Adrenal gland (tissue), 5 donors: ENCODE results near the gene ADGRF4.

Source experiments
- CTCF ChIP-seq, 6 experiments: fragments of 450-650 bp in 4 of 6; fragments of 200-600 bp in 2 of 6; sonication (generic) in 1 of 6; IDR thresholded peaks; 1 replicate in 5 of 6; 2 replicates in 1 of 6; pipeline versions ENCODE4 v1.5.1 to v1.8.0; 2016 to 2021; ENCODE audit warnings: antibody characterized with exemption in 6 of 6, mild to moderate bottlenecking in 2 of 6, moderate library complexity in 1 of 6
- POLR2A ChIP-seq, 2 donors: fragments of 450-650 bp; IDR thresholded peaks; one replicate each; pipeline ENCODE4 v1.6.1; 2017; ENCODE audit warnings: antibody characterized with exemption in 2 of 2, mild to moderate bottlenecking in 2 of 2, moderate library complexity in 1 of 2
- donor health status: DM: no; HTN: no; CAD: no.

DNA sequence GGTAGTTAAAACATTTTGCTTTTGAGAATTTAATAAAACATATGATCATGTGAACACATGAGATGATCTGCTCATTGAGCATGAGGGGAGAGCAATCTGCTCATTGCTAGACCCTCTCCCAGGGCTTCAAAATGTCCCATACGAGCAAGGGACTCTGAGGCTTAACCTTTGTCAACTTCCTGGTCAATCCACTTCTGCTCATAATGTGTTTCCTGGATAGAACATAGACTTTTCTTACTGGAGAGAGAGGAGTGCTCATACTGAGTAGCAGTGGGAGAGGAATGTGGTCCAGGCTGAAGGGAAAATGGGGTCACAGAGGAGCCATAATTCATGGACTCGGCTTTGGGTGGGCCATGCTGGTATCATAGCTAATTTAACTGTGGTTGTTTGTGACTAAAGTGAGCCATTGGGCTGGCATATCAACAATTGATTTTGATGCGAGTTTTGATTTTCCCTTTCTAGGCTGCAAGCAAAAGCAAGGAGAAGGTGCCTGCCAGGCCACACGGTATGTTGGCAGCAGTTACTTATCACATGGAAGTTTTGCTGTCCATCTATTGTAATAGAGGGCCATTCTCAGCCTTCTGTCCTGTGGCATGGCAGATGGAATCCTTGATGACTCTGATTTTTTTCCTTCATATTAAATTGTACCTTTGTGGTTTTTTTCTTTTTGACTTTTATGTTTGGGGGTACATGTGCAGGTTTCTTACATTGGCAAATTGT, 20.8 kb upstream of the ADGRF4 start:
- TF ChIP-seq CTCF (IDR thresholded peaks at IDR 0.05) (no peak), POLR2A (IDR thresholded peaks at IDR 0.05) (no peak)
